Measurements from ENCODE around the gene DES.
A peak's percentile ranks its signal among the peaks of the same experiment; 100 is the strongest.
"Not testable (repeated sequence)": the region's sequence is repeated elsewhere in the genome, so short reads cannot be mapped to it uniquely, and the experiment has no call there.

The DES gene

DNA sequence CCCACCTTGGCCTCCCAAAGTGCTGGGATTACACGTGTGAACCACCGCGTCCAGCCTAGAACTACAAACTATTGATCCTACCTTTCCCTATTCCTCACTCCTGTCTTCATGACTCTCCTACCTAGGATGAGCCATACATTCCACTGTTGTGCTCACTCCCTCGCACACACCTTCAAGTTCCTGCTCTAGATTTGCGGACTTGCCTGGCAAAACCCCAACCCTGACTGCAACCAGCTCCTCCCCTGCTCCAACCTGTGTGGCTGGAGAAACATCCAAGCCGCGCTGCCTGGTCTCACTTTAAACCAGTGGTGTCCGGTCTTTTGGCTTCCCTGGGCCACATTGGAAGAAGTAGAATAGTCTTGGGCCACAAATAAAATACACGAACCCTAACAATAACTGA is 25.4 kb upstream of the DES start:
- Mint-ChIP-seq H3K27me3 (no peaks in the 10 kb centered on the region), H3K27ac (peak overlapping the region; percentile 22), H3K9me3 (ENCODE audit: low read depth) (no peaks in the 10 kb centered on the region), H3K36me3 (no peaks in the 10 kb centered on the region), H3K4me3 (no peak overlapping the region), H3K4me1 (ENCODE audit: low read depth) (peaks cover 18% of the 10 kb centered on the region)

DNA sequence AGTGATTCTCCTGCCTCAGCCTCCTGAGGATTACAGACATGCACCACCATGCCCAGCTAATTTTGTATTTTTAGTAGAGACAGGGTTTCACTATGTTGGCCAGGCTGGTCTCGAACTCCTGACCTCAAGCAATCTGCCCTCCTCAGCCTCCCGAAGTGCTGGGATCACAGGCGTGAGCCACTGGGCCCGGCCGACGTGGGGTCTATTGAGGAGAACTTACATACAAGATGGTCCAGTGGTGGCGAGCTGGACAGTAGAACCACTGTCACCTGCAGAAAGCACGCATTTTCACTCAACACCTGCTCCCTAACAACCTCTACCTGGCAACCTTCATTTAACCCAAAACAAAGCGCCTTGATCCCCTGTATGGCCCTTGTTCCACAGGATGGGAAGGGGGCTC is 23.1 kb upstream of the DES start:
- H3K27me3 Mint-ChIP-seq; H3K27ac Mint-ChIP-seq; H3K9me3 Mint-ChIP-seq (ENCODE audit: low read depth); H3K36me3 Mint-ChIP-seq; H3K4me3 Mint-ChIP-seq: not testable (repeated sequence)
- peaks cover 14% of the 10 kb centered on the region for H3K4me1 Mint-ChIP-seq (ENCODE audit: low read depth)

DNA sequence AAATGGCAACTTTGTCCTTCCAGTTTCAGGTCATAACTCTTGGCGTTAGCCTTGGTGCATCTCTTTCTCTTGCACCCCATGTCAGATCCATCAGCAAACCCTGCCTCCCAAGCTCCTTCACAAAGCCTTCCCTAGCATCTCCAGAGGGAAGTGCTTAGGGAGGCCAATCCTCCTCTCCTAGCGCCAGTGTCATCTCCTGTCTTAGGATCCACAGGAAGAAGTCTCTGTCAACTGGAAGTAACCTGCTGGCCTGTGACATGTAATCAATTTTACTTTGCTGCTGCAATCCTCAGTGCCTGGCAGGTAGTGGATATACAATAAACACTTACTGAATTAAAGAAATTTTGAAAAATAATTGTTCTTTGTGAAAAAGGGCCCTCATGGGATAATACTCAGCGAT is 22.6 kb upstream of the DES start:
- no peak overlapping the region for H3K27ac Mint-ChIP-seq
- peaks cover 14% of the 10 kb centered on the region for H3K4me1 Mint-ChIP-seq (ENCODE audit: low read depth)
- no peak overlapping the region for H3K4me3 Mint-ChIP-seq
- no peaks in the 10 kb centered on the region for H3K9me3 Mint-ChIP-seq (ENCODE audit: low read depth)
- H3K27me3 Mint-ChIP-seq: no peaks in the 10 kb centered on the region
- H3K36me3 Mint-ChIP-seq: no peaks in the 10 kb centered on the region

DNA sequence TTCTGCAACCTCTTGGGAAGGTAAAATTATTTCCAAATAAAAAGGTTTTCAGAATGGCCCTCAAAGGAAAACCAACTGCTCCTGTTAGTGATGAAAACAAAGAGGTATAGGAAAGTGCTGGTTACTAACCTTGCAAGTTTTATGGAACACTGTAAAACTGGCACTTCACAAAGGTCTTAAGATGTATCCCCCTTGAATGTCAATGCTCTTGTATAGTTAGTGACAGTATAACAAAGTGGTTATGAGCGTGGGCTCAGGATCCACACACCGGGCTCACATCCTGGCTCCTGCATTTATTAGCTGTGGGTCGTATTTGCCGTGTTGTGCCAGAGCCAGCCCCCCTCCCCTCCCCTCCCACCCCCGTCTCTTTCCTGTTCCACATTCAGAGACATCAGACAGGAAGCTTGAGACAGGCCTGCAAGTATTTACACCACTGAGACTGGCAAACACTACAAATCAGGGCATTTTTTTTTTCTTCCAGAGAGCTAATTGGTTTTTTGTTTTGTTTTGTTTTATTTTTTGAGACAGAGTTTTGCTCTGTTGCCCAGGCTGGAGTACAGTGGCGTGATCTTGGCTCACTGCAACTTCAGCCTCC is 21.2 kb upstream of the DES start:
- Mint-ChIP-seq H3K4me3 (no peak overlapping the region), H3K9me3 (ENCODE audit: low read depth) (no peaks in the 10 kb centered on the region), H3K4me1 (ENCODE audit: low read depth) (peaks cover 14% of the 10 kb centered on the region), H3K27me3 (no peaks in the 10 kb centered on the region), H3K27ac (no peak overlapping the region), H3K36me3 (no peaks in the 10 kb centered on the region)

DNA sequence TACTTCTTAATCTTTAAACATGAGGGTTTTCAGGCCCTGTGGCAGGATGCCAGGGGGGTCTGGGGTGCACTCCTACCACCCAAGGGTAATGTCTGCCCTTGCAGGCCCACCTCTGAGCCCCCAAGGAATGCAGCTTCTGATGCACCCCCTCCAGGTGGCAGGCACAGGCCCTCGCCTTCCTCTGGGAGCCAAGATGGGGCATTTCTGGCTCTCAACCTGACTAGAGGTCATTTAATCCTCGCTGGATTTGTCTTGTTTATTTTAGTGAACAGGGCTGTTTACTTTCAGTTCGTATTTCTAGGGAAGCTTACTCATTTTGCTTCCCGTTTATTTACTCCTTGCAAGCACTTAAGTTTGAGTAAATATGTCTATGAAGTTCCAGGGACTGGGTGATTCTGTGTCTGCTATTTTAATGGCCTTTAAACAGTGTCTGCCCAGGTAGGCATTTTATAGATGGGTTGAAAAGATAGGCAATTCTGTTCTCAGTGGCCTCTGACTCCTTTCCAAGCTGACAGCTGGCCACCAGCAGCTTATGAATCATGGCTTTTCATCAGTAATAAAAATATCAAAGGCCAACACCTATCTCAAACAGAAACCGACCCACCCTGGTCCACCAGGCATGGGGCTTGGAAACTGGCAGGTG is 19.3 kb upstream of the DES start:
- no peak overlapping the region for H3K27ac Mint-ChIP-seq
- peaks cover 14% of the 10 kb centered on the region for H3K4me1 Mint-ChIP-seq (ENCODE audit: low read depth)
- H3K27me3 Mint-ChIP-seq: no peaks in the 10 kb centered on the region
- H3K4me3 Mint-ChIP-seq: no peak overlapping the region
- no peaks in the 10 kb centered on the region for H3K36me3 Mint-ChIP-seq
- H3K9me3 Mint-ChIP-seq (ENCODE audit: low read depth): no peaks in the 10 kb centered on the region

DNA sequence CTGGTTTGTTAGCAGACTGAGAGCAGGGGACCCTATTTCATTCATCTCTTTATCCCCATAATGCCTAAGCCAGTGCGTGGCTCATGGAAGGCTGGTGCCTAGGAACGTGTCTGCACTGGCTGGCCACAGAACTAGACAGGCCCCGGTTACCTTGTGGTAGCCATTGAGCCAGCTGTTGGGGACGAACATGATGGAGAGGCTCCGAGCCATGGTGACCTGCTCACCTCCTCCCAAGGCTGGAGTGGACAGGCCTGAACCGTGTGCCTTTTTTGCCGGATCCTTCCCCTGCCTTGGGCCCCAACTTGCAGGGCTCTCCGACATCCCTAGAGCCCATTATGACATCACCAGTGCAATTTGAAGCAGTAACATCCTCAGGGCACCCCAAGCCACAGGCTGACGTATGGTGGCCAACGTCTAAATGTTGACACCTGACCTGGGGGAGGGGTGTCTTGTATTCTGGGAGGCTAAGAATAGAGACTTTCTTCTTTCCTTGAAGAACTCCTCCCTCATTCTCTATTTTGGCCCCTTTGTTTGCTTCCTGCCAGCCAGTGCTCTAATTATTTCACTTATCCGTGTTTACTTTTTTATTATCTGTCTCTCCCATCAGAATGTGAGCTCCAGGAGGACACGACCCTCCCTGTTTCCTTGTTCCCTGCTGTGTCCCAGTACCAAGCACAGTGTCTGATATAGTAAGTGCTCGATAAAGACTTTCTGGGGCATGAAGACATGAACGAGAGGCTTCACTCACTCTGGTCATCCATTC is 18.3 kb upstream of the DES start:
- no peak overlapping the region for H3K27ac Mint-ChIP-seq
- no peaks in the 10 kb centered on the region for H3K9me3 Mint-ChIP-seq (ENCODE audit: low read depth)
- peaks cover 14% of the 10 kb centered on the region for H3K4me1 Mint-ChIP-seq (ENCODE audit: low read depth)
- H3K36me3 Mint-ChIP-seq: no peaks in the 10 kb centered on the region
- H3K27me3 Mint-ChIP-seq: no peaks in the 10 kb centered on the region
- no peak overlapping the region for H3K4me3 Mint-ChIP-seq

DNA sequence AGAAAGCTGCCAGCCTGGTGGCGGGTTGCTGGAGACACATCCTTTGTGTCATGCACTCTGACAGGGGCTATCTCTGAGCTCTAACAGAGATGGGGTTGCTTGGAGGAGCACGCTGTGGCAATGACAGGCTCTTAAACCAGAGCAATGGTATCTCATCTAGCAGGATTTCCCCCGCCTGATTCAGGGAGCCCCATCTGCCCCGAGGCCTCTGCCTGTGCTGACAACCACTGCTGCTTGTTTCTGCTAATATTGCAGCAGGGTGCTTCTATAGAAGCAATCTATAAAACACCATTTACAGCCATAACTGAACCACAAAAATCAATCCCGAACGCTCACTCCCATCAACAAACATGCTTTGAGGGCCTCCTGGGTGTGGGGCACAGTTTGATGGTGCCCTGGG is 17.6 kb upstream of the DES start:
- Mint-ChIP-seq H3K4me3 (no peak overlapping the region), H3K36me3 (no peaks in the 10 kb centered on the region), H3K4me1 (ENCODE audit: low read depth) (peaks cover 14% of the 10 kb centered on the region)

DNA sequence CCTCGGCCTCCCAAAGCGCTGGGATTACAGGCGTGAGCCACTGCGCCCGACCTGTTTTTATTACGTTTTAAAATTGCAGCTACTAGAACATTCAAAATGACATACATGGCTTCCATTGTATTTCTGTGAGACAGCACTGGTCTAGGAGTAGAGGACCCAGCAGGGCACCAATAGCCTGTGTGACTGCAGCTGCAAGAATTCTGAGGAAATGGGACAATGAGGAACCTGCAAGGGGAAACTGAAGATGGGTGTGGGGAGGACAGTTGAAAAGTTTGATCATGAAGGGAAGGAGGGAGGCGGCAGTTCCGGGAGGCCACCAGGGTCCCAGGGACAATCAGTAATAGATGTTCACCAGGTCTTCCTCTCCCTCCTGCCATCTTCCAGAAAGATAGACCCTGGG is 16.6 kb upstream of the DES start:
- Mint-ChIP-seq H3K27ac (no peak overlapping the region), H3K4me1 (ENCODE audit: low read depth) (peaks cover 12% of the 10 kb centered on the region), H3K36me3 (no peaks in the 10 kb centered on the region), H3K27me3 (no peaks in the 10 kb centered on the region), H3K9me3 (ENCODE audit: low read depth) (no peaks in the 10 kb centered on the region), H3K4me3 (no peak overlapping the region)

More for the DNA sequence above, 17.6 kb upstream of the DES start:
- Mint-ChIP-seq H3K9me3 (ENCODE audit: low read depth) (no peaks in the 10 kb centered on the region), H3K27me3 (no peaks in the 10 kb centered on the region), H3K27ac (no peak overlapping the region)

DNA sequence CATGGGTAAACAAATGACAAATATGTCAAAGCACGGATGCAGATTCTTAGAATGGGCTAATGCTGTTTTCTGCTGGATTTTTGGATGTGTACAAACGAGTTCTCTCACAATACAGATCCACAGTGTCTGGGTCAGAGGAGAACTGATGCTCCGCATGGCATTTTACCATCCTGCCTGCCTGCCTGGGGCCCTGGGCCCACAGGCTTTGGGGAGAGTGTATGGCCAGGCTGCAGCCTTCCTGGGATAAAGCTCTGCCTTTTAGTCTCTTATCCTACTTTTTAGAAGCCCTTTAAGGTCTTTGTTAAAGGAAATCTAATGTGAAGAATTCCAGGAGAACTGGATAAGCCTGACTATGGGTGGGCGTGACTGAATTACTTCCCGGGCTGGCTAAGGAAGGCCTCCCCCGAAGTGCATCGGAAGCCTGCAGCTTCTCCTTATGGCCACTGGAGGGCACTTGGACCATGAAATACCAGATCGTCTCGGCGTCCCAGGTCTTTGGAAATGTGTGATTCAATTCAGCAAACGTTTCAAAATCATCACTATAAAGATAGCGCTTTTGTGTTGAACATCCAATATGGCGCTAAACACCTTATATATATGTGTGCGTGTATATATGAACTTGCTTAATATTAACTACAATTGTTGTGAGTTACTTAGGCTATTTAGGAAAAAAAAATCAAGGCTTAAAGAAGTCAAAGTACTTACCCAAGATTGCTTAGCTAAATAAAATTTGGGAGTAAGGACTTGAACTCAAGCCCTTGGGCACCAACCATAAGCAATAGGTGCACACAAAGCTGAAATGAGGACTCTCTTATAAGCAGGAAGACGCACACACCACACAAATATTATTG is 15.3 kb upstream of the DES start:
- Mint-ChIP-seq H3K4me3 (no peak overlapping the region), H3K27ac (no peak overlapping the region), H3K27me3 (no peaks in the 10 kb centered on the region), H3K9me3 (ENCODE audit: low read depth) (no peaks in the 10 kb centered on the region), H3K4me1 (ENCODE audit: low read depth) (peaks cover 2% of the 10 kb centered on the region), H3K36me3 (no peaks in the 10 kb centered on the region)

DNA sequence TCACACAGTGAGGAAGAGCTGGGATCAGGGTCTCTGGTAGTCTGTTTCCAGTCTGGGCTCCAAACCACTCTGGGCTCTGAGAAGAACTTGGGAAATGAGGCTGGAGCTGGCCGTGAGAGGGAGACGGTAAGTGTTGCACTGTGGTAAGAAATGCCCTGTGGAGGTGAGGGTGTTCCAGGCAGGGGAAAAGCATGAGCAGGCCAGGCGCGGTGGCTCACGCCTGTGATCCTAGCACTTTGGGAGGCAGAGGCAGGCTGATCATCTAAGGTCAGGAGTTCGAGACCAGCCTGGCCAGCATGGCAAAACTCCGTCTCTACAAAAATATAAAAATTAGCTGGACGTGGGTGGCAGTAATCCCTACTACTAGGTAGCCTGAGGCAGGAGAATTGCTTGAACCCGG is 14.3 kb upstream of the DES start:
- Mint-ChIP-seq H3K36me3 (no peaks in the 10 kb centered on the region), H3K27ac (no peak overlapping the region), H3K4me3 (no peak overlapping the region), H3K4me1 (ENCODE audit: low read depth) (no peaks in the 10 kb centered on the region), H3K27me3 (no peaks in the 10 kb centered on the region), H3K9me3 (ENCODE audit: low read depth) (no peaks in the 10 kb centered on the region)

DNA sequence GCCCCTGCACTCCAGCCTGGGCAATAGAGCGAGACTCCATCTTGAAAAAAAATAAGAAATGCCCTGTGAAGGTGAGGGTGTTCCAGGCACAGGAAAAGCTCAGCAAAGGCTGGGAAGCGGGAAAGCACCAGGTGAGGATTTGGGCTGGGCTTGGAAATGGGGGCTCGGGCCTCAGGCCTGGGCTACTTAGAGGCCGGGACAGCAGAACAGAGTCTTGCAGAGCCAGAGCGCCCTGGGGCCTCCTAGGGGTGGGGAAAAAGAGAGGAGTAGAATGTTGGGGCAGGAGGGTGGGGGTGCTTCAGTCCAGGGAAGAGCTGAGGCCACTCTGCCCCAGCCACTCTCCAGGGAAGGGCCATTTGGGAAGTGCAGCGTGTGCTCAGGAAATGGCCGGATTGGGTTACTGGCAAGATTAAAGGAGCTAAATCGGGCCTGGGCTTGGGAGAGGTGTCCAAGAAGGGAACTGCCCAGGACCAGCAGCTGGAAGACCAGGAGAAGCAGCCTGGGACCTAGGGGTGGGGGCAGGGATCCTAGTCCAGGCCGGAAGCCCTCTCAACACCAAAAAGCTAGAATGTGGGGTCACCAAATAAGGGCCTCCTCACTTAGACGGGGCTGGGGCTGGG is 13.8 kb upstream of the DES start:
- Mint-ChIP-seq H3K4me3 (no peak overlapping the region), H3K4me1 (ENCODE audit: low read depth) (no peaks in the 10 kb centered on the region), H3K9me3 (ENCODE audit: low read depth) (no peaks in the 10 kb centered on the region), H3K27me3 (no peaks in the 10 kb centered on the region), H3K36me3 (no peaks in the 10 kb centered on the region), H3K27ac (no peak overlapping the region)

DNA sequence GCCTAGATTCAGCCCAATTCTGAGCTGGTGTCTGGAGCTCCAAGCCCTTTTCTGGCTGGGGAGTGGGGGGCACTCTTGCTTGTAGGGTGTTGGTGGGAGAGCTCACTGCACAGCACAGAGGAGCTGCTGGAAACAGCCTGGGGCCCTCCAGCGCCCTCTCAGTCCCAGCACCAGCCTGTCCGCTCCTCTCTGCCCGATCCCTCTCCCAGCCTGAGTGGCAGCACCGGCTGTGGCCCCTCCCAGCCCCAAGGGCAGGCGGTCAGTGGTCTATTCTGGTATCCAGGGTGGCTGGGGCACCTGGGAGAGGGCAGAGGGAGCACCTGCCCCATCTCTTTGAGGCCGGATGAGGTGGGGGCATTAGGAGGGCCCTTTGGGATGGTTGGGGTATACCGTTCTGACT is 13.2 kb upstream of the DES start:
- Mint-ChIP-seq H3K4me1 (ENCODE audit: low read depth) (no peaks in the 10 kb centered on the region), H3K27me3 (peaks cover 3% of the 10 kb centered on the region), H3K27ac (no peak overlapping the region), H3K36me3 (no peaks in the 10 kb centered on the region), H3K9me3 (ENCODE audit: low read depth) (no peaks in the 10 kb centered on the region), H3K4me3 (no peak overlapping the region)

DNA sequence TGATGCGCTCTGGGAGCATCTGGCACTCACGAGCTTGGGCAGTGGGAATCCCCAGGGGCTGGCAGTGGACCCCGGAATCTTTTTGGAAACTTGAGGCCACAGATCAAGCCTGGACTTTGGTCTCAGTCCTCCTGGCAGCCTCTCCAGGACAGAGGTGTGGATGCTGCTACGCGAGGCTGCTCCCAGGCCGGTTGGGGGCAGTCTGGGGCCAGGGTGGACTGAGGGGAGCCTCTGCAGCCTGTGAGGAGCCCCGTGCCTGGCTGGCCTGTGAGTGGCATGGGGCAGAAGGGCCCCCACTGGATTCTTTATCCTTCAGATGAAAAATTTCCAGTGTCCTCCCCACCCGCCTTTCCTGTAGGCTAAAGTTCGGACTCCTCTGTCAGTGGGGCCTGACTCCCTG is 12.7 kb upstream of the DES start:
- Mint-ChIP-seq H3K36me3 (no peaks in the 10 kb centered on the region), H3K4me3 (no peak overlapping the region), H3K4me1 (ENCODE audit: low read depth) (no peaks in the 10 kb centered on the region), H3K27ac (no peak overlapping the region), H3K27me3 (peaks cover 3% of the 10 kb centered on the region), H3K9me3 (ENCODE audit: low read depth) (no peaks in the 10 kb centered on the region)

DNA sequence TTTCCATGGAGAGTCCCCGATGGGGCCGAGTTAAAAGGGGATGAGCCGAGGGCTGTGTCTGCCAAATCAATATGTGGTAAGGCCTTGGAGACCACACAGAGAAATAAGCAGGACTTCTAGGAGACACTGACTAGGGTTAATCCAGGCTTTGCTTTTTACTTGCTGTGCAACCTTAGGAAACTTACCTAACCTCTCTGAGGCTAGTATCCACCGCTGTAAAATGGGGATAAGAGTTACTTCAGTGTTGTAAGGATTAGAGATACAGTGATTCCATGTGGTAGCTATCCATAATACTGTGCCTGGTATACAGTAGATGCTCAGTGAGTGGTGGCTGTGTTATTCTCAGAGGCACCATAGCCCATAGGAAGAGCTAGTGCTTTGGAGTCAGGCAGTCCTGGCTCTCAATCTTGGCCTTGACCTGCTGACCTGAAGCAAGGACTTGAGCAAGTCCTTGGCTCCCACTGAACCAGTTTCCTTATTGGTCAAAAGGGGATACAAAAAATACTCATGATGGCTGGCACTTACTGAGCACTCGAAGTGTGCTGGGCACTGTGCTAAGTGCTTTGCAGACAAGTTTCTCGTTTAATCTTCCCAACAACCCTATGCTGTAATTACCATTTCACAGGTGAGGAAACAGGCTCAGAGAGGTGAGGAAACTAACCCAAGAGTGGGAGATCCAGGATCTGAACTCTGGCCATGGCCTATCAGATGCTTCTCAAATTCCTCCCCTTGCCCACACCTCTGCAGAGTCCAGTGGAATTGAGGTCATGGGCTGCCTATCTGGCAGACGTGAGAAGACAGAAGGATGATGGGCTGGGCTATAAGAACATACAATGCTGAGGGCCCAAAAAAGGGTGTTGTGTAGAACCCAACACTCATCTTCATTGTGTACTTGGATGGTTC is 12.0 kb upstream of the DES start:
- no peaks in the 10 kb centered on the region for H3K36me3 Mint-ChIP-seq
- no peaks in the 10 kb centered on the region for H3K4me1 Mint-ChIP-seq (ENCODE audit: low read depth)
- no peak overlapping the region for H3K27ac Mint-ChIP-seq
- H3K9me3 Mint-ChIP-seq (ENCODE audit: low read depth): no peaks in the 10 kb centered on the region
- no peak overlapping the region for H3K4me3 Mint-ChIP-seq
- H3K27me3 Mint-ChIP-seq: peaks cover 3% of the 10 kb centered on the region
